SU-DHL-6 (cell line): ENCODE data around the gene PDAP1.

Source experiments
- CTCF ChIP-seq: fragments of 200-600 bp; sonication (generic); IDR thresholded peaks from one replicate; pipeline ENCODE4 v1.5.1; 2017; ENCODE audit warnings: antibody characterized with exemption, mild to moderate bottlenecking, low read length, moderate library complexity; ENCODE audit not compliant: insufficient read depth, poor library complexity, severe bottlenecking
- EZH2phosphoT487 ChIP-seq: fragments of 200-600 bp; sonication (generic), shearing (Covaris generic); conservative IDR thresholded peaks from 2 replicates; pipeline ENCODE4 v1.6.1; 2018; ENCODE audit warnings: mild to moderate bottlenecking, antibody characterized with exemption, low read length, moderate library complexity, mixed read lengths

GRCh38 chr7:99374111-99375064, 34.0 kb downstream of the PDAP1 start, which contains the start of gene ARPC1B:
- TF ChIP-seq CTCF: no peak
- no peak for TF ChIP-seq EZH2phosphoT487
